HG03571 (cell line): ENCODE results near the gene BLOC1S5.
"Not testable (repeated sequence)": the region's sequence is repeated elsewhere in the genome, so short reads cannot be mapped to it uniquely, and the experiment has no call there.

Source experiments
- ATAC-seq: cut with Tn5 transposase; IDR thresholded peaks from one replicate; pipeline ENCODE4 v1.9.1; 2021; ENCODE audit not compliant: unreplicated experiment

The BLOC1S5 gene

GRCh38 chr6:7996538-7997111 is 67.6 kb downstream of the BLOC1S5 start:
- ATAC-seq, result no peak

- ATAC-seq, result no peak
Measured at GRCh38 chr6:7993952-7994351, 70.2 kb downstream of the BLOC1S5 start.

- no peak for ATAC-seq
Measured at GRCh38 chr6:7993399-7993798, 70.8 kb downstream of the BLOC1S5 start.

- peak; percentile 77 for ATAC-seq
Measured at GRCh38 chr6:7992002-7992815, 72.0 kb downstream of the BLOC1S5 start.

GRCh38 chr6:7991536-7991935 is 72.7 kb downstream of the BLOC1S5 start:
- no peak for ATAC-seq

- ATAC-seq, result no peak
Measured at GRCh38 chr6:7986219-7986618, 78.0 kb downstream of the BLOC1S5 start.

GRCh38 chr6:7983967-7984366 is 80.2 kb downstream of the BLOC1S5 start:
- not testable (repeated sequence) for ATAC-seq

- ATAC-seq, result no peak
Measured at GRCh38 chr6:7979831-7980230, 84.4 kb downstream of the BLOC1S5 start.

GRCh38 chr6:7978736-7979135 is 85.5 kb downstream of the BLOC1S5 start:
- ATAC-seq, result peak; percentile 54

GRCh38 chr6:7976485-7977056 is 87.6 kb downstream of the BLOC1S5 start:
- ATAC-seq, result no peak

- no peak for ATAC-seq
Measured at GRCh38 chr6:7975764-7976146, 88.4 kb downstream of the BLOC1S5 start.

GRCh38 chr6:7974938-7975763 is 89.0 kb downstream of the BLOC1S5 start:
- ATAC-seq, result no peak

- ATAC-seq, result no peak
Measured at GRCh38 chr6:7974565-7974937, 89.6 kb downstream of the BLOC1S5 start.

GRCh38 chr6:7973584-7973983 is 90.6 kb downstream of the BLOC1S5 start:
- ATAC-seq, result no peak

GRCh38 chr6:7971499-7971898 is 92.7 kb downstream of the BLOC1S5 start:
- no peak for ATAC-seq

- ATAC-seq, result no peak
Measured at GRCh38 chr6:7970616-7971015, 93.6 kb downstream of the BLOC1S5 start.
